GM19023 (cell line): ENCODE measurements around the gene ROBO3.

Source experiments
- ATAC-seq: cut with Tn5 transposase; IDR thresholded peaks from one replicate; pipeline ENCODE4 v1.9.1; 2021; ENCODE audit warnings: mild to moderate bottlenecking, moderate library complexity; ENCODE audit not compliant: unreplicated experiment

Gene ROBO3

GRCh38 chr11:124844664-124845079 is 20.6 kb upstream of the ROBO3 start:
- no peak for ATAC-seq

GRCh38 chr11:124846070-124846673 is 19.1 kb upstream of the ROBO3 start:
- no peak for ATAC-seq

DNA sequence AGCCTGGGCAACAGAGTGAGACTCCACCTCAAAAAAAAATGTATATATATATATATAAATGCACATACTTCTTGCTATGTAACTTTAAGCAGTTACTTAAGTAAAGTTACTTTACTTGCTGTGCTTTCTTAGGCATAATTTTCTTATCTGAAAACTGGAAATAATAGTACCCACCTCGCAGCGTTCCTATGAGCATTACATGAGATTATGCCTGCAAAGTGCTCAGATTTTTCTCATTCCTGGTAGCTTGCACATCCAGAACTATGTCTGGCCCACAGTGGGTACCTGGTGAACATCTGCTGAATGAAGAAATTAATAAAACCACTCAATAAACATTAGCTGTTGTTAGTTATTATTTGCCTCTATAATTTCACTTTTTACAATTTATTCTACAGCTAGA is 6.1 kb upstream of the ROBO3 start:
- ATAC-seq = no peak

DNA sequence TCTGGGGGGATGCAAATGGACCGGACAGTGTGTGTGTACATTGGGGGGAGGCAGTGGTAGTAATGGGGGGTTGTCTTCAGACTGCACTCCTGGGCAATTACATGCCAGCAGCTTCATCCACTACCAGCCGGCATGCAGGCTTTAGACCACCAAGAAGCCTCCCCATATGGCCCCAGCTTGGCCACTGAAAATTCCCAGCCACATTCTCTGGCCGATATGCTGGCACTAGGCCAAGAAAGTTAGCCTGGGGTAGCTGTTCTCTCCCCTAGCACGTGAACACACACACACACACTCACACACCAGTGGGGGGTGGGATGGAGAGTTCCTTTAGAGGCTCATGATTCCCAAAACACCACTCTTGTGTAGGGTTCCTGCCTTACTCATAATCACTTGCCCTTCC is 3.6 kb upstream of the ROBO3 start:
- no peak for ATAC-seq

DNA sequence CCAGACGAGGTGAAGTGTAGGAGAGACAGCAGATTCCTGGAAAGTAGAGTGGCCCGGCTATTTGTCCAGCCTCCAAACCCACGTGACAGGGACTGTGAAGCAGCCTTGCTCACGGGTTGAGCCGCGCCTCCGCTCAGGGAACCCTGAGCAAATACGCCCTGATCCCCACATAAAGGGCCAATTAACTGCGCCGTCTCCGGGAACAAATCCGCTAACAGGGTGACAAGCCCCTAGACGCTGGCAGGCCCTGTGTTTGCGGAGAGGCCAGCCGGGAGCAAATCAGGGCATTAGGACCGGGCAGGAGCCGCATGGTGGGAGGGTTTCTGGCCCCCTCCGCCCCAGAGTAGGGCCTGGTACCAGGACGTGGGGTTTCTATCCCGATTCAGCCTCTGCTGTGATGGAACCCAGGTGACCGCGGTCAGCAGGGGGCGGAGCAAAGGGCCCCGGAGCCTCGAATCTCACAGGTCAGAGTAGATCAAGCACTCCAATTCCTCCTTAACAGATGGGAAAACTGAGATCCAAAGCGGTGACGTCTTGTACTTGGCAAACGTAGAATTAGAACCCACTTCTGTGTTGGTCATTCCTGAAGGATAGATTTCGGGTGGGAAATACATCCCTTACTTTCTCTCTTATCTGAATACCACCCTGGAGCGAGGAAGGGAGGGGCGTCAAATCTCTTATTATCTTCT is 2.0 kb upstream of the ROBO3 start:
- ATAC-seq = no peak

DNA sequence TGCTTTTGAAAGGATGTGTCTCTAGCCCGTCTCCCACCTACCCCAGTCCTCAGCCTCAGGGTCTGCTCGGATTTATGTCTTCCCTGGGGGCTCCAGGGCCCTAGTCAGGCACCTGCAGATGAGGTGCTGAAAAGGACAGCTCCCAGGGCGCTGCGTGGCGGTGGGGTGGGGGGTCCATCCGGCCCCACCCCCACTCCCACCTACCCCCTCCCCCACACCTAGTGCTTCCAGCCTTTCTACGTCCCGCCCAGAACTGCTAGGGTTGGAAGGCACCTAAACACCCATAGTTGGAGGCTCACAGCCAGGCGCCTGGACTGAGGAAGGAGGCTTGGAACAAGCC is 1.4 kb upstream of the ROBO3 start:
- ATAC-seq = no peak

DNA sequence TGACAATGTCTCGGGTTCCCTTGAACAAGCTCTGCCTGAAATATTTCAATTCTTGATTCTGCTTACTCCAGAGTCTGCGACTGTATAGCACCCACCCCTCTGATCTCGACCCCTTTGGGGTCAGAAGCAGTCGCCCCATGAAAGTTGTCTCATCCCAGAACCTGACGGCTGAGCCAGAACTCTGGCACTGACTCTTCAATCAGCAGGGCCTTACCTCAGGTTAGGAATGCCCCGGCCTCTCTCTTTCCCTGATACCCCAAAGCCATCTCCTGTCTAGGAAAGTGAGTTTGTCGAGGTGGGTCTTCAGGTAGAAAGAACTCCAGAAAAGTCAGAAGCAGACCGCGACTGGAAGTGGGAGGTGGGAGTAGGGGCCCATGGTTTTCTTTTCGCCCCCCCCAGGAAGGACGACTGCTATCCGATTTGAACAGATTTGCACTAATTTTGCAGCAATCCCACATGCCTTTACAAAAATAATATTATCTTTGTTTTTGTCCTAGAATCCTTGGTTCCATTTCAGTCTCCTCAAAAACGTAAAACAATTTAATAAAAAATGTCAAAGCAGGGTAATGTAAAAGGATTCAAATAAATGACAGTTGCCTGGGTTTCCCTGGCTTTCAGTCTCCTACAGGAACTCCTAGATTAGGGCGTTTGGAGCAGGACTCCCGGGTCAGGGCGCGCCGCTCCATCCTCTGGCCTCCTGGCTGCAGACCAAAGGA is 898 bp upstream of the ROBO3 start:
- ATAC-seq = no peak

DNA sequence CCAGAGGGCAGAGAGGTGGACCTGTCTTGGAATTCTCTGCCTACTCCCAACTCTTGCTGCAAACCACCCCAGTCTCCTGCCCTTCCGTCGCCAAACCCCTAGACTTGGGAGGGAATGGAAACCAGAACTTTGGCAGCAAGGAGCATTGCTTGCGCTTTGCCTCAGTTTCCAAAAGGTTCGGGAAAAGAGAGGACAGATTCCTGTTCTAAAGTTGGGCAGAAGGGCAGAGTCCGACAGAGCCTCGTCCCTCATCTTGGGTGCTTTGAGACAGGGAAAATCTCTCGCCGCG is 396 bp upstream of the ROBO3 start:
- ATAC-seq = no peak

DNA sequence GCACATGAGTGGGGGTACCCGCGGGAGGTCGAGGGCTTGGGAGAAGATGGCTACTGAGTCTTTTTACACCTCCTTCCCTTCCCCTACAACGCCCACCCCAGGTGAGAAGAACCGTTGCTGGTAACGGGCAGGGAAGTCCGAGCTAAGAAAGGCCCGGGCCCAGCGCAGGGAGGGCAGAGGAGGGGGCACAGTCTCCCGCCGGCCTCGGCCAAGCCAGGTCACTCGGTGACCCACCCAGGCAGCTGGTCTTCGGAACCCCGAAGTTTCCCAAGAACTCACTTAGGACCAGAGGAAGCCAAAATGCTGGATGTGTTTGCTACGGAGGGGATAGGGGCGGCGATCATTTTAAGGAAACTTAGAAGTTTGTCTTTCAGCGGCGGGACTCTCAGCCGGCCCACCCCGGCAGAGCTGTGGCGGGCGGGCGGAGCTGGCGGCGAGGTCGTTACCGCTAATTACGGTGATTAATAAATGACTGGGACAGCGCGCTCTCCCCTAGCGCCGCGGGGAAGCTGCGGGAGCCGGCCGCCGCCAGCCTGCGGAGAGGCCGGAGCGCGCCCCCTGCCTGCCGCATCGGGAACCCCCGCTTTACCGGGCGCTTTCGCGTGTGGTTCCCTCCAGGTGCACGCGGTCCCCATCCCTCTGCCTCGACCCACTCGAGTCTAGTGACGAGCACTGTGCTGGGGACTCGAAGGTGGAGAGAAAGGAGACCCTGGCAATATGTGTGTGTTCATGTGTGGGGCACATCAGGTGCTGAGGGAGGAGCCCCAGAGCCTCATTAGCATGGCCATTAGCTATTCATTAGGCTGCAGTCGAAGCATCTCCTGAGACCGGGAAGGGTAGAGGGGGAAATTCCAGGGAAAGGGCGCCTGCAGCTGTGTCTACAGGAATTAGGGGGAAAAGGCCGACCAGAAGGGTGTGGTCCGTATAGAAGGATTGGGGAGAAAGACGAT is 945 bp downstream of the ROBO3 start:
- no peak for ATAC-seq

DNA sequence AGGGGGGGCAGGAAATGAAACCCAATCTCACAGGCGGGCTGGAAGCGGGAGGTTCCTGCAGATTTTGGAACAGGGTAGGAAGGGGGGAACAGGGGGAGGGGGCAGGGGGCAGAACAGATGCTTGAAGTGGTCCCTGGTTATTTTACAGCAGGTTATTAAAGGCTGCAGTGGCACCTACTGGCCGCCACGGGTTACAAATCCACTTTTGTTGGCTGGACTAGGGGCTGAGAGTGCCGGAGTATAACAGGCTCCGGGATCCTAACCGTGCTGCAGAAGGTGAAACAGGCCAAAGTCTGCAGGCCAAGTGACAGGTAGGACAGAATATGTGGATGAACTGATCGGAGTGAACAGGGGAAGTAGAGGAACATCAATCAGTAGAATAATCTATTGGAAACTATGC is 2.5 kb downstream of the ROBO3 start:
- no peak for ATAC-seq

DNA sequence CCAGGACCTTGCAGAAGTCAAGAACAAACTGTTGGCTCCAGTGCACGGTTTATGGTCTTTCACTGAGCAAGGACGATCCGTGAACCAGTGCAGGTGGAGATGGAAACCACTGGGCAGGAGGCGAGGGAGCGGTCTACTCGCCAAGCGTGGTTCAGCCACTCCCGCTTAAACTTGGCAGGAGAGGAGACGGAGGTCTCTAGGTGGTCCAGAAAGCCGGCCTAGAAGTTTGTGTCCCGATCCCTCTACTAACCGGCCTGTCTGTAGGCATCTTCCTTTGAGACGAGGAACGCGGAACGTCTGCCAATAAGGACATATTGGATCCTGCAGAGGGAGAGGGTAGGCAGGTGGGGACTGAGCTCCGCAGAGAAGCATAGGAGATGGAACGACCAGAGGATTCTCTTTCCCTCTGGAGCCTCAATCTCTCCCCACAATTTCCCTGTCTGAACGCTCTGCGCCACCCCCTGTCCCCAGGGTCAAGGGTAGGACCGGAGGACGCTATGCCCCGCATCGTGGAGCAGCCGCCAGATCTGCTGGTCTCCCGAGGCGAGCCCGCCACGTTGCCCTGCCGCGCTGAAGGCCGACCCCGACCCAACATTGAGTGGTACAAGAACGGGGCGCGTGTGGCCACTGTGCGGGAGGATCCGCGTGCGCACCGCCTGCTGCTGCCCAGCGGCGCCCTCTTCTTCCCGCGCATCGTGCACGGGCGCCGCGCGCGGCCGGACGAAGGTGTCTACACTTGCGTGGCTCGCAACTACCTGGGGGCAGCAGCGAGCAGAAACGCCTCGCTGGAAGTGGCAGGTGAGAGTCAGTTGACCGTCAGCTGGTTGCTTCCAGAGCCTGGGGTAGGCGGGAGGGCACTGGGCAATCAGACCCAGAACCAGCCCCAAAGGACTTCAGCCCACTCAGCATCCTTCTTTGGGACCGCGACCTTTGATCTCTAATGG is 3.4 kb downstream of the ROBO3 start:
- no peak for ATAC-seq

DNA sequence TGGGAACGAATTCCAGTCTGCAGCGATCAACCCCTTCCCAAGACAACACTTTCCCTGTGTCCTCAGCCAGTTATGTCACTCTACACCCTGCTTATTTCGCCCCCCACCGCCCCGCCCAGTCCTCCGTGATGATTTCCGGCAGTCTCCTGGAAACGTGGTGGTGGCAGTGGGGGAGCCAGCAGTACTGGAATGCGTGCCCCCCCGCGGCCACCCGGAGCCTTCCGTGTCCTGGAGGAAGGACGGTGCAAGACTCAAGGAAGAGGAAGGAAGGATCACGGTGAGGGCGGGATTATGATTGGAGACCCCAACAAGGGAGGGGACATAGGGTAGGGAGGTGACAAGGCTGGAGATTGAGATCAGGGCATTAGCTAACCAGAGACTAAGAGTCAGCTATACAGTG is 4.1 kb downstream of the ROBO3 start:
- no peak for ATAC-seq

DNA sequence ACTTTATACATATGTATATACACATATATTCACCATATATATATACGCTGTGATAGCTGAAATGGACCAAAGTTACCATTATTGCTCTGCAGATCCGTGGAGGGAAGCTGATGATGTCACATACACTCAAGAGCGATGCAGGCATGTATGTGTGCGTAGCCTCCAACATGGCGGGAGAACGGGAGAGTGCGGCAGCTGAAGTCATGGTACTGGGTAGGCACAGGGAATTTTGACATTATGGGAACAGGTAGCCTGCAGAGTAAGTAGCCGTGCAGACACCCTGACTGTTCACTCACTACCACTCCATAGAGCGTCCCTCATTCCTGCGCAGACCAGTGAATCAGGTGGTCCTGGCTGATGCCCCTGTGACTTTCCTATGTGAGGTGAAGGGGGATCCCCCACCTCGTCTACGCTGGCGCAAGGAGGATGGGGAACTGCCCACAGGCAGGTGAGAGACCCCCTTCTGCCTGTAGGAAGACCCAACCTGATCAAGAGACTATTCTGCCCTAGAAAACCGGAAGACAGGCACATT is 4.7 kb downstream of the ROBO3 start:
- no peak for ATAC-seq

DNA sequence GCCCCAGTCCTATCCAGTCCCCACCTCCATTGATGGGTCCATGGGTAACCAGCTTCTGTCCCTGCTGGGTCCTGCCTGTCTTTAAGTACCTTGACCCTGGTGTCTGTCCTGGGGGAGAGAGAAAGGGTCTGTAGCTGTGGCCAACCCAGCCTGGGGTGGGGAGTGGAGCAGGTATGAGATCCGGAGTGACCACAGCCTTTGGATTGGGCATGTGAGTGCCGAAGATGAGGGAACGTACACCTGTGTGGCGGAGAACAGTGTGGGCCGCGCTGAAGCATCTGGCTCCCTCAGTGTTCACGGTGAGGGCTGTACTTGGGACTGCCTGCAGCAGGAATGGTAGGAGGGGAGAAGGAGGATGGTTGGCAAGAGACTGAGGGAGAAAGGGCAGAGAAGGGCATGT is 5.2 kb downstream of the ROBO3 start:
- no peak for ATAC-seq

DNA sequence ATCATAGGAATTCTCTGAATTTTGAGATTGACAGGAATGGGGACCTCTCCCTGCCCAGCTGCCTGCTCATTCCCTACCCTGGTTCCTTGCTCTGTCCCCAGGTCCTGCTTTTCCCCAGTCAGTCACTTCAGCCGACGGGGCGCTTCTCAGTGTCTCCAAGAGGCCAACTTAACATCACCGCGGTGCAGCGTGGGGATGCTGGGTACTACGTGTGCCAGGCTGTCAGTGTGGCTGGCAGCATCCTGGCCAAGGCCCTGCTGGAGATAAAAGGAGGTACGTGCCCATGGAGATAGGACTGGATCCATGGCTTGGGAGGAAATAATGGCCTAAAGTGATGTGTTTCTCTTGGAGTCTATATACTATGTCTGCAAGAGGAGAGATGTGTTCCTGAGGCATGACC is 7.0 kb downstream of the ROBO3 start:
- ATAC-seq = no peak

DNA sequence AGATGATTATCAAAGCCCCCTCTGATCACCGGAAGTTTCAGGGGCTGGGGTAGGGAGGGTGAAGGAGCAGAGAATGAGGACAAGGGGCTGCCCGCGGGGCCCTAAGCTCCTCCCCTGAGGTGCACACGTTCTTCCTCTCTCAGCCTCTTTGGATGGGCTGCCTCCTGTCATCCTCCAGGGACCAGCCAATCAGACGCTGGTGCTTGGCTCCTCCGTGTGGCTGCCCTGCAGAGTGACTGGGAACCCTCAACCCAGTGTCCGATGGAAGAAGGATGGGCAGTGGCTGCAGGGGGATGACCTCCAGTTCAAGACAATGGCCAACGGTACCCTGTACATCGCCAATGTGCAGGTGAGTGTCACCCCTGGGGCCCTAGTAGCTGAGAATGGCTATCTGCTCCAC is 7.5 kb downstream of the ROBO3 start:
- no peak for ATAC-seq

- no peak for ATAC-seq
Observed at GRCh38 chr11:124873951-124874350, 8.7 kb downstream of the ROBO3 start.

- no peak for ATAC-seq
Observed at GRCh38 chr11:124874571-124875255, 9.5 kb downstream of the ROBO3 start.

DNA sequence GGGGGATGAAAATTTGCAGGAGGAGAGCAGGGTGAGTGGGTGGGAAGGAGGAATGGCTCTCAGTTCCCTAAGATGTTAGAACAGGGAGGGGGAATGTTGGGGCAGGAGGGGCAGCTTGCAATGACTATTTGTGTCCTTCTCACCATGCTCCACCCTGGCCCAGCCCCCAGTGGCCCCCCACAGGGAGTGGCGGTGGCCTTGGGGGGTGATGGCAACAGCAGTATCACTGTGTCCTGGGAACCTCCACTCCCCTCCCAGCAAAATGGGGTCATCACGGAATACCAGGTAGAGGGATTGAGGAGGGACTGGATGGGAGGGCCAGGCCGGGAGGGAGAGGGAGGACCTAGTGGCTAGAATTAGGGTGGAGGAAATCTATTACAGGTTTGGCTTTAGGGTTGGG is 10.2 kb downstream of the ROBO3 start:
- no peak for ATAC-seq
